GM19238 (cell line): ENCODE measurements around the gene ARMC10.
"Not testable (repeated sequence)": the region's sequence is repeated elsewhere in the genome, so short reads cannot be mapped to it uniquely, and the experiment has no call there.

ENCODE experiments used
- DNase-seq: peaks from one replicate; pipeline ENCODE4 v3.0.0; 2011; ENCODE audit warnings: low spot score; ENCODE audit not compliant: insufficient read length

Gene ARMC10

DNA sequence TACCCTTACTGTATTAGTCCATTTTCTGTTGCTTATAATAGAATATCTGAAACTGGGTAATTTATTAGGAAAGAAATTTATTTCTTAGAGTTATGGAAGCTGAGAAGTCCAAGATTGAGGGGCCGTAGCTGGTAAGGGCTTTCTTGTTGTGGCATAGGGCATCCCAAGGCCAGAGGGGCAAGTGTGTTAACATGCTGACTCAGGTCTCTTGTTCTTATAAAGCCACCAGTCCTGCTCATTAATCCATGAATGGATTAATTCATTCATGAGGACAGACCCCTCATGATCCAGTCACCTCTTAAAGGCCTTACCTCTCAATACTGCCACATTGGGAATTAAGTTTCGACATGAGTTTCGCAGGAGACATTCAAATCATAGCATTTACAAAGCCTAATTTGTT is 2.4 kb downstream of the ARMC10 start:
- no peak for DNase-seq

DNA sequence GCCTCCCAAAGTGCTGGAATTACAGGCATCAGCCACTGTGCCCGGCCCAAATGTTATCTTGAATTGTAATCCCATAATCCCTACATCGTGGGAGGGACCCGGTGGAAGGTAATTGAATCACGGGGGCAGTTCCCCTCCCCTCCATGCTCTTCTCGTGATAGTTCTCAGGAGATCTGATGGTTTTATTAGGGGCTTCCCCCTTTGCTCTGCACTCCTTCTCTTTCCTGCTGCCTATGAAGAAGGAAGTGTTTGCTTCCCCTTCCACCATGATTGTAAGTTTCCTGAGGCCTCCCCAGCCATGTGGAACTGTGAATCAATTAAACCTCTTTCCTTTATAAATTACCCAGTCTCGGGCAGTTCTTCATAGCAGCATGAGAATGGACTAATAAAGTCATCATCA is 3.3 kb downstream of the ARMC10 start:
- not testable (repeated sequence) for DNase-seq

DNA sequence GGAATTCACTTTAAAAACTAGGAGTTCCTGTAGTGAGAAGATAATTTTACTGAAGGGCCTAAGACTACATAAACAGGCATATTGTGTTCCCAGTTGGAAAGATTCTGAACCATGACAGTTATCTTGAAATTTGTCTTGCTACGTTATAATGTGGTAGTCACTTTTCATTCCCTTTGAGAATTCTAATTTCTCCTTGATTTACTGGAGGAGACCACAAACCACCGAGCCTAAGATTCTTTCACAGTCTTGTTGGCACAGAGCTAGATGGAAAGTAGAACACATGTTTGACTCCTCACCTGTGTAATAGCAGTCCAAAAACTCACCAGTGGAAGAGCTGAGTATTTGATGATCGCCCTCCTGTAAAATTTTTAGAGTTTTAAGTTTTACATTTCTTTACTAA is 4.9 kb downstream of the ARMC10 start:
- DNase-seq = no peak

GRCh38 chr7:103080923-103081322 is 6.0 kb downstream of the ARMC10 start:
- DNase-seq = no peak

DNA sequence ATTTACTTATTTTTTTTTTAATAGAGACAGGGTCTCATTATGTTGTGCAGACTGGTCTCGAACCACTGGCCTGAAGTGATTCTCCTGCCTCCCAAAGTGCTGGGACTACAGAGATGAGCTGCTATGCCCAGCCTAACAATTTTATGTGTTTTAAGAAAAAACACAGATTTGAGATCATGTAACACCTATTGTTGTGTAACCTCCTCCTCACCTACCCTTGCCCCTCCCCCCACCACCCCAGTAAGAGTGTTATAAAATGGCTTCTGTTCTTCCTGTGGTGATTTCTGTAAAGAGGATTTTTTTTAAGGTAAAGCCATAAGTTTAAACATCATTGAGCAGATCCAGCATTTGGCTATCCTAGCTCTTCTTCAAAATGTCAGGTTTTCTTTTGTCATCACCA is 7.6 kb downstream of the ARMC10 start:
- DNase-seq = no peak

GRCh38 chr7:103083210-103083609 is 8.3 kb downstream of the ARMC10 start:
- no peak for DNase-seq

DNA sequence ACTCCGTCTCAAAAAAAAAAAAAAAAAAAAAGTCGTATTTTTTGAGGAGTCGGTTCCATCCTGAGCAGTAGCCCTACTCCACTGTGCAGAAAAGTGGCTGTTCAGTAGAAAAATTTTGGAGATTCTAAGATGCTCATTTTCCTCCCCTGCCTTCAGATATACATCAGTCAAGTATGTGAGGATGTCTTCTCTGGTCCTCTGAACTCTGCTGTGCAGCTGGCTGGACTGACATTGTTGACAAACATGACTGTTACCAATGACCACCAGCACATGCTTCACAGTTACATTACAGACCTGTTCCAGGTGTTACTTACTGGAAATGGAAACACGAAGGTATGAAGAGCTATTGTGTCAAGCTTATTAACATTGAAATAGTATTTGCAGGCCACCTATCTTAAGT is 17.4 kb downstream of the ARMC10 start:
- DNase-seq = not testable (repeated sequence)

- no peak for DNase-seq
These were observed 18.5 kb downstream of the ARMC10 start for GRCh38 chr7:103093429-103093828.

- no peak for DNase-seq
These were observed 19.2 kb downstream of the ARMC10 start for GRCh38 chr7:103094102-103094501.

DNA sequence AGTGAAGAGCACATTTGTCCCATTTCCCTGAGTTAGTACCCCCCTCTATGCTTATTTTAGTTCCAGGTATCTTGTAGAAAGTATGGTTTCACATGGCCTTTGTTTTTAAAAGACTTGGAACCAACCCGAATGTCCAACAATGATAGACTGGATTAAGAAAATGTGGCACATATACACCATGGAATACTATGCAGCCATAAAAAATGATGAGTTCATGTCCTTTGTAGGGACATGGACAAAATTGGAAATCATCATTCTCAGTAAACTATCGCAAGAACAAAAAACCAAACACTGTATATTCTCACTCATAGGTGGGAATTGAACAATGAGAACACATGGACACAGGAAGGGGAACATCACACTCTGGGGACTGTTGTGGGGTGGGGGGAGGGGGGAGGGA is 20.6 kb downstream of the ARMC10 start:
- DNase-seq = not testable (repeated sequence)

DNA sequence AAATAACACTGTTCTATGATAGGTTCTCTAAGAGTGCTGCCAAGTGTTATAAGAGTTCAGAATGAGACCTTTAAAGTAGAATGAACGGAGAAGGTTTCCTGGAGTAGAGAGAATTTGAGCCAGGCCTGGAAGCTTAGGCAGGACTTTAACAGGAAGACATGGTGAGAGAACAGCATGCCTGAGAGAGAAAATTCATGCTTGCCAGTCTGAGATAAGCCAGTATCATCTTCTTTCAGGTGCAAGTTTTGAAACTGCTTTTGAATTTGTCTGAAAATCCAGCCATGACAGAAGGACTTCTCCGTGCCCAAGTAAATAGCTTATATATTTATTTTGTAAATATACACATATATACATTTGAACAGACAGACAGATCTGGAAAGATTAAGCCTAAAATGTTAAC is 22.1 kb downstream of the ARMC10 start:
- DNase-seq = no peak

- DNase-seq = no peak
These were observed 25.4 kb downstream of the ARMC10 start for GRCh38 chr7:103100348-103100747.

DNA sequence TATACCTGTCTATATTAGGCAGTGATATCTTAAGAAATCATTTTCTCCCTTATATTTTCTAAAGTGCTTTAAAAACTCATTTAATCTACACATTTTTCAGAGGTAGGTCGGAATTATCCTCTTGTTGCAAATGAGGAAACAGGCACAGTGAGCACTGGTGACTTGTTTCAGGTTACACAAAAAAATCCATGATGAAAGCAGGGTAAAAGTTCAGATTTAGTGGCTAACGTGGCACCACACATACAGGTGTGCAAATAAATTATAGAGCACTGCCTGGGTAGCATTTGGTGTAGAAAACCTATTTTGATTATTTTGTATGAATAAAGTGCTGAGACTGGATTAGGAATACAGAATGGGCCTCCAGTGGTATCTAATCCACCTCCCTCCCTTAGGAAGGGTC is 26.6 kb downstream of the ARMC10 start:
- DNase-seq = no peak

DNA sequence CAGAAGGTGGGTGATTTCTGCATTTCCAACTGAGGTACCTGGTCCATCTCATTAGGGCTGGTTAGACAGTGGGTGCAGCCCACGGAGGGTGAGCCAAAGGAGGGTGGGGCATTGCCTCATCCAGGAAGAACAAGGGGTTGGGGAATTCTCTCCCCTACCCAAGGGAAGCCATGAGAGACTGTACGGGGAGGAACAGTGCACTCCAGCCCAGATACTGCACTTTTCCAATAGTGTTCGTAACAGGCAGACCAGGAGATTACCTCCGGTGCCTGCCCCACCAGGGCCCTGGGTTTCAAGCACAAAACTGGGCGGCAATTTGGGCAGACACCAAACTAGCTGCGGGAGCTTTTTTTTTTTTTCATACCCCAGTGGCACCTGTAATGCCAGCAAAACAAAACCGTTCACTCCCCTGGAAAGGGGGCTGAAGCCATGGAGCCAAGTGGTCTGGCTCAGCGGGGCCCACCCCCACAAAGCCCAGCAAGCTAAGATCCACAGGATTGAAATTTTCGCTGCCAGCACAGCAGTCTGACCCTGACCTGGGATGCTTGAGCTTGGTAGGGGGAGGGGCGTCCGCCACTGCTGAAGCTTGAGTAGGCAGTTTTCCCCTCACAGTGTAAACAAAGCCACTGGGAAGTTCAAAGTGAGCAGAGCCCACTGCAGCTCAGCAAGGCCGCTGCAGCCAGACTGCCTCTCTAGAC is 31.2 kb downstream of the ARMC10 start:
- DNase-seq = no peak

DNA sequence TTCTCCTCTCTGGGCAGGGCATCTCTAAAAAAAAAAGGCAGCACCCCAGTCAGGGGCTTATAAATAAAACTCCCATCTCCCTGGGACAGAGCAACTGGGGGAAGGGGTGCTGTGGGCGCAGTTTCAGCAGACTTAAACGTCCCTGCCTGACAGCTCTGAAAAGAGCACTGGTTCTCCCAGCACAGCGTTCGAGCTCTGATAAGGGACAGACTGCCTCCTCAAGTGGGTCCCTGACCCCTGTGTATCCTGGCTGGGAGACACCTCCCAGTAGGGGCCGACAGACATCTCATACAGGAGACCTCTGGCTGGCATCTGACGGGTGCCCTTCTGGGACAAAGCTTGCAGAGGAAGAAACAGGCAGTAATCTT is 31.7 kb downstream of the ARMC10 start:
- not testable (repeated sequence) for DNase-seq

DNA sequence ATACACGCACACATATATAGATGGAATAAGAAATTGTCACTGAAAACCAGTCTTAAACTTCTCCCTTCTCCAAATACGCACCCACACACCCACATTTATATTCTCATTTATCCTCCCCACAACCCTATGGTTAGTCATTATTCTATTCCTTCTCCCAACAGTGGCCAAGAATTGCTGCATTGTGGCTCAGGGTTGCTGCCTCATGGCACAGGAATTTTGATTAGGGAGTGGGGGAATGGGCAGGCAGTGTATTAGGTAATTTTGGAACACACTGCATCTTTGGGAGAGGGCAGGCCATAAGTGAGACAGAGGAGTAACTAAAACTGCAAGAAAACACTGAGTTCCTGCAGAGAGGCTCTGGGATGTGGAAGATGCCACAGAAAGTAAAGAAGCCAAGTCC is 38.2 kb downstream of the ARMC10 start:
- no peak for DNase-seq

GRCh38 chr7:103114576-103115008 is 39.7 kb downstream of the ARMC10 start:
- no peak for DNase-seq

- no peak for DNase-seq
These were observed 40.8 kb downstream of the ARMC10 start for GRCh38 chr7:103115771-103116170.

- DNase-seq = no peak
These were observed 41.6 kb downstream of the ARMC10 start for GRCh38 chr7:103116511-103116910.

DNA sequence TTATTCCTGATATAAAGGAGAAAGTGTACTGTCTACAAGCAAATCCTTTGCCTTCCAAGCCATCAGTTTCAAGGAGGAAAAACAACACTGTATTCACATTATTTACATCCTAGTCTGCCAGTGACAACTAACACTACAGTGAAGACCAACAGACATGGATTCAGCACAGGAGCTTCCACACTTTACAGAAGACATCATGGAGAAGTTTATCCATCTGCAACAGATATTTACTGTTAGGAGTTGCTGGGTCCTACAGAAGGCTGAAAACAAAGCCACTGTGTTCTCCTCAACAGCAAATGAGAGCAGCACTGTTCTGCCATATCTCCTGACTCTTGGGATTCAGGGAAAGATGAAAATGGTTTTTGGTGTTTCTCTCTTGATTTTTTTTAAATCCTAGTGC is 42.1 kb downstream of the ARMC10 start:
- no peak for DNase-seq

DNA sequence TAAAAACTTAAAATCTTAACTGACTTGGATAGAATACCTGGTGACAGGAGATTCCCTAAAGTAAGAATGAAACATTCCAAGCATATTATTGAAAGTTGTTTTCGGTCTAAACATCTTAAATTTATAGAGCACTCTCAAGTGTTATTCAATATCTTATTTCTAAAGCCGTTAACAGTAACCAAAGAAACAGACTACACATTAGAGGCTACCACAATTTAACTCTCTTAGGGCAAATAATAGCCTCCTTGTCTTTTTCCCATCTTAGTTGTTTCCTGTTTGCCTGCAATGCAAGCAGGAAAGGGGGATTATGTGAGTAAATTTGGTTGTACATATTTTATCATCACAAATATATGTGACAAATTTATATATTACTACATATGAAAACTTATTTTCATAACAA is 42.5 kb downstream of the ARMC10 start:
- DNase-seq = no peak

GRCh38 chr7:103119791-103120291 is 44.9 kb downstream of the ARMC10 start:
- no peak for DNase-seq

DNA sequence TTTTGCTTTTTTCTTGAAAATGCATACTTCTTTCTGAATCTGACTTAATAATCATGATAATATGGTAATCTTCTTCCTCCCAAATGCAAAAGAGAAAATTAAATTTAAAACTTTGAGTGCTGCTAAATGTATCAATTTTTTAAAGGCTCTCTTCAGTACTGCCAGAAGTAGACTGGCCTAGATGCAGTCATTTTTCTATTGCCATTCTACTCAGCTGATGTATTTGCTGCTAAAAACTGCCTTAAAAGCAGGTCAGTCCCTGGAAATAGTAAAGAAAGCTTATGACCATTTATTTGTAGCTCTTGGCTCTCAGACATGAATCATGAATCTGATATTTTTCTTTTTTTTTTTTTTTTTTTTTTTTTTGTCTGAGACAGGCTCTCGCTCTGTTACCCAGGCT is 45.4 kb downstream of the ARMC10 start:
- DNase-seq = no peak

GRCh38 chr7:103121641-103122040 is 46.7 kb downstream of the ARMC10 start:
- no peak for DNase-seq
